Activated CD8-positive, alpha-beta memory T cell treated with anti-CD3 and anti-CD28 coated beads for 48 hours (primary cell): ENCODE results near the gene SLC19A1.

Experiments used
- DNase-seq, 3 experiments: peaks; one replicate each; pipeline ENCODE4 v3.0.0-alpha.2; 2020; ENCODE audit warnings: low read depth in 2 of 3, low spot score in 2 of 3

The SLC19A1 gene

GRCh38 chr21:45558044-45558721, 15.9 kb upstream of the SLC19A1 start:
- DNase-seq, result no peak

GRCh38 chr21:45557616-45558043, 15.4 kb upstream of the SLC19A1 start:
- DNase-seq, result no peak

- no peak for DNase-seq
These were observed 14.7 kb upstream of the SLC19A1 start for GRCh38 chr21:45556645-45557615.

GRCh38 chr21:45556302-45556644, 14.0 kb upstream of the SLC19A1 start:
- DNase-seq, result no peak

GRCh38 chr21:45555557-45556301, 13.5 kb upstream of the SLC19A1 start:
- no peak for DNase-seq

- DNase-seq, result no peak
These were observed 13.0 kb upstream of the SLC19A1 start for GRCh38 chr21:45555251-45555556.

- peak; percentile 67 to 96 (median 89) for DNase-seq
These were observed 12.4 kb upstream of the SLC19A1 start for GRCh38 chr21:45554477-45555175.

- DNase-seq, result no peak
These were observed 10.6 kb upstream of the SLC19A1 start for GRCh38 chr21:45552696-45553391.

GRCh38 chr21:45551783-45552695, 9.8 kb upstream of the SLC19A1 start:
- DNase-seq, result no peak

- DNase-seq, result no peak
These were observed 9.1 kb upstream of the SLC19A1 start for GRCh38 chr21:45551316-45551715.

GRCh38 chr21:45550522-45551210, 8.4 kb upstream of the SLC19A1 start:
- DNase-seq, result peak in 1 of 3 experiments; percentile 55

- no peak for DNase-seq
These were observed 7.6 kb upstream of the SLC19A1 start for GRCh38 chr21:45549626-45550463.

- no peak for DNase-seq
These were observed 6.7 kb upstream of the SLC19A1 start for GRCh38 chr21:45548711-45549491.

GRCh38 chr21:45547545-45547900, 5.3 kb upstream of the SLC19A1 start:
- no peak for DNase-seq

- no peak for DNase-seq
These were observed 4.7 kb upstream of the SLC19A1 start for GRCh38 chr21:45546636-45547544.
